DOHH2 (cell line): ENCODE results near the gene ADGRB3.
"Not testable (repeated sequence)": the region's sequence is repeated elsewhere in the genome, so short reads cannot be mapped to it uniquely, and the experiment has no call there.

ENCODE experiments used
- H3F3A ChIP-seq: fragments of 200-600 bp; sonication (generic), shearing (Covaris generic); 2 replicates; pipeline ENCODE4 v1.6.0; 2016; ENCODE audit warnings: antibody characterized with exemption, mild to moderate bottlenecking; ENCODE audit not compliant: control insufficient read depth, insufficient read depth
- H3K27ac ChIP-seq: fragments of 200-600 bp; sonication (generic); 2 replicates; pipeline ENCODE4 v1.5.1; 2014; ENCODE audit warnings: low read depth, mild to moderate bottlenecking, low read length, moderate library complexity
- H3K27me3 ChIP-seq: fragments of 200-600 bp; sonication (generic); 2 replicates; pipeline ENCODE4 v1.6.1; 2014; ENCODE audit warnings: mild to moderate bottlenecking, low read length, mixed read lengths; ENCODE audit not compliant: control insufficient read depth
- H3K36me3 ChIP-seq: fragments of 200-600 bp; sonication (generic); 2 replicates; pipeline ENCODE4 v1.6.1; 2014; ENCODE audit warnings: mild to moderate bottlenecking, low read length, moderate library complexity, mixed read lengths; ENCODE audit not compliant: control insufficient read depth
- H3K4me1 ChIP-seq: fragments of 200-600 bp; sonication (generic); 2 replicates; pipeline ENCODE4 v1.6.1; 2014; ENCODE audit warnings: mild to moderate bottlenecking, low read length, mixed read lengths; ENCODE audit not compliant: control insufficient read depth
- H3K4me2 ChIP-seq: fragments of 200-600 bp; sonication (generic); 2 replicates; pipeline ENCODE4 v1.6.0; 2014; ENCODE audit warnings: mild to moderate bottlenecking, low read length, moderate library complexity
- H3K4me3 ChIP-seq: fragments of 200-600 bp; sonication (generic); 2 replicates; pipeline ENCODE4 v1.5.1; 2014; ENCODE audit warnings: mild to moderate bottlenecking, low read length, mixed read lengths
- H3K79me2 ChIP-seq: fragments of 200-600 bp; sonication (generic); 2 replicates; pipeline ENCODE4 v1.6.1; 2014; ENCODE audit warnings: mild to moderate bottlenecking, low read length, mixed read lengths; ENCODE audit not compliant: control insufficient read depth
- H3K9me2 ChIP-seq: fragments of 200-600 bp; sonication (generic); replicated peaks from 2 replicates; pipeline ENCODE4 v1.6.1; 2014; ENCODE audit warnings: mild to moderate bottlenecking, low read length, mixed read lengths; ENCODE audit not compliant: control insufficient read depth
- H3K9me3 ChIP-seq: fragments of 200-600 bp; sonication (generic); 2 replicates; pipeline ENCODE4 v1.6.1; 2014; ENCODE audit warnings: antibody characterized with exemption, low read length, mixed read lengths; ENCODE audit not compliant: control insufficient read depth, insufficient read depth
- H4K20me1 ChIP-seq: fragments of 200-600 bp; sonication (generic); 2 replicates; pipeline ENCODE4 v1.6.0; 2014; ENCODE audit warnings: low read depth, mild to moderate bottlenecking, antibody characterized with exemption, low read length, moderate library complexity; ENCODE audit not compliant: control insufficient read depth, insufficient read depth
- EZH2phosphoT487 ChIP-seq: fragments of 200-600 bp; sonication (generic); IDR thresholded peaks from 2 replicates; pipeline ENCODE4 v1.6.1; 2017; ENCODE audit warnings: borderline replicate concordance, mild to moderate bottlenecking, antibody characterized with exemption, low read length, moderate library complexity, mixed read lengths
- TF ChIP-seq, protein P1 (sequence below): fragments of 200-600 bp; sonication (generic); IDR thresholded peaks from one replicate; pipeline ENCODE4 v1.5.1; 2014; ENCODE audit warnings: antibody characterized with exemption, mild to moderate bottlenecking, low read depth, low read length; ENCODE audit not compliant: poor library complexity, severe bottlenecking

The ADGRB3 gene

DNA sequence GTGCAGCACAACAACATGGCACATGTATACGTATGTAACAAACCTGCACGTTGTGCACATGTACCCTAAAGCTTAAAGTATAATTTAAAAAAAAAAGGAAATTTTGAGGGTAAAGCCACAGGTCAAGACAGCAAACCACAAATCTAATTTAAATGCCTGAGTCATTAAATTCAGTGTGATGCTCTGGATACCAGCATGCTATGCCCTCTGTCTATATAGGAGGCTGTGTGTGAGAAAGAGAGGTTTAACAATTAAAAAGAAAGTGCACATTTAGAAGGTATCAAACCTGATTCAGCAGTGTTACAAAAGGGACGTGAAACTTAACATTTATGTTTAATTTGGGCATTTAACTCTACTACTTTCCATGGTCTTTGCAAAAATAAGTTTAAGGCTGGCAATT is 276.3 kb downstream of the ADGRB3 start:
- H3K4me1 ChIP-seq: no peaks in the 10 kb centered on the region
- no peaks in the 10 kb centered on the region for H4K20me1 ChIP-seq
- H3K4me2 ChIP-seq: no peak overlapping the region
- H3K27me3 ChIP-seq: no peaks in the 10 kb centered on the region
- H3F3A ChIP-seq: no peaks in the 10 kb centered on the region
- no peaks in the 10 kb centered on the region for H3K79me2 ChIP-seq
- TF ChIP-seq, protein P1, sequence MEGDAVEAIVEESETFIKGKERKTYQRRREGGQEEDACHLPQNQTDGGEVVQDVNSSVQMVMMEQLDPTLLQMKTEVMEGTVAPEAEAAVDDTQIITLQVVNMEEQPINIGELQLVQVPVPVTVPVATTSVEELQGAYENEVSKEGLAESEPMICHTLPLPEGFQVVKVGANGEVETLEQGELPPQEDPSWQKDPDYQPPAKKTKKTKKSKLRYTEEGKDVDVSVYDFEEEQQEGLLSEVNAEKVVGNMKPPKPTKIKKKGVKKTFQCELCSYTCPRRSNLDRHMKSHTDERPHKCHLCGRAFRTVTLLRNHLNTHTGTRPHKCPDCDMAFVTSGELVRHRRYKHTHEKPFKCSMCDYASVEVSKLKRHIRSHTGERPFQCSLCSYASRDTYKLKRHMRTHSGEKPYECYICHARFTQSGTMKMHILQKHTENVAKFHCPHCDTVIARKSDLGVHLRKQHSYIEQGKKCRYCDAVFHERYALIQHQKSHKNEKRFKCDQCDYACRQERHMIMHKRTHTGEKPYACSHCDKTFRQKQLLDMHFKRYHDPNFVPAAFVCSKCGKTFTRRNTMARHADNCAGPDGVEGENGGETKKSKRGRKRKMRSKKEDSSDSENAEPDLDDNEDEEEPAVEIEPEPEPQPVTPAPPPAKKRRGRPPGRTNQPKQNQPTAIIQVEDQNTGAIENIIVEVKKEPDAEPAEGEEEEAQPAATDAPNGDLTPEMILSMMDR: no peak
- TF ChIP-seq EZH2phosphoT487: no peak
- no peaks in the 10 kb centered on the region for H3K36me3 ChIP-seq
- no peaks in the 10 kb centered on the region for H3K9me2 ChIP-seq
- no peak overlapping the region for H3K4me3 ChIP-seq
- no peaks in the 10 kb centered on the region for H3K9me3 ChIP-seq
- no peak overlapping the region for H3K27ac ChIP-seq

GRCh38 chr6:68911811-68912210 is 276.7 kb downstream of the ADGRB3 start:
- Histone ChIP-seq H3K79me2 (no peaks in the 10 kb centered on the region), H3K9me3 (no peaks in the 10 kb centered on the region), H3K27ac (no peak overlapping the region), H3K27me3 (no peaks in the 10 kb centered on the region), H3F3A (no peaks in the 10 kb centered on the region), H3K4me1 (no peaks in the 10 kb centered on the region), H4K20me1 (no peaks in the 10 kb centered on the region), H3K9me2 (no peaks in the 10 kb centered on the region), H3K36me3 (no peaks in the 10 kb centered on the region), H3K4me3 (no peak overlapping the region), H3K4me2 (no peak overlapping the region)
- TF ChIP-seq EZH2phosphoT487: no peak
- TF ChIP-seq, protein P1: no peak

DNA sequence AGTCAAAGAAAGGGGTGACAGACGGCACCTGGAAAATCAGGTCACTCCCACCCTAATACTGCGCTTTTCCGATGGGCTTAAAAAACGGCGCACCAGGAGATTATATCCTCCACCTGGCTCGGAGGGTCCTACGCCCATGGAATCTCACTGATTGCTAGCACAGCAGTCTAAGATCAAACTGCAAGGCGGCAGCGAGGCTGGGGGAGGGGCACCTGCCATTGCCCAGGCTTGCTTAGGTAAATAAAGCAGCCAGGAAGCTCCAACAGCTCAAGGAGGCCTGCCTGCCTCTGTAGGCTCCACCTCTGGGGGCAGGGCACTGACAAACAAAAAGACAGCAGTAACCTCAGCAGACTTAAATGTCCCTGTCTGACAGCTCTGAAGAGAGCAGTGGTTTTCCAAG is 277.7 kb downstream of the ADGRB3 start:
- H3K4me3 ChIP-seq, H3F3A ChIP-seq, H3K79me2 ChIP-seq, H3K4me1 ChIP-seq, H3K9me2 ChIP-seq, H4K20me1 ChIP-seq, H3K27me3 ChIP-seq, H3K9me3 ChIP-seq, H3K27ac ChIP-seq, H3K4me2 ChIP-seq, H3K36me3 ChIP-seq: not testable (repeated sequence)

GRCh38 chr6:68915586-68915985 is 280.5 kb downstream of the ADGRB3 start:
- Histone ChIP-seq H3K4me2 (no peak overlapping the region), H3K9me2 (no peaks in the 10 kb centered on the region), H4K20me1 (no peaks in the 10 kb centered on the region), H3K79me2 (no peaks in the 10 kb centered on the region), H3K4me3 (no peak overlapping the region), H3K27me3 (no peaks in the 10 kb centered on the region), H3K27ac (no peak overlapping the region), H3K36me3 (no peaks in the 10 kb centered on the region), H3K4me1 (no peaks in the 10 kb centered on the region), H3K9me3 (no peaks in the 10 kb centered on the region), H3F3A (no peaks in the 10 kb centered on the region)
- TF ChIP-seq, protein P1: no peak
- TF ChIP-seq EZH2phosphoT487: no peak
